ENCODE data around the gene HDHD3.

The HDHD3 gene

GRCh38 chr9:113352411-113352810 is 24.4 kb downstream of the HDHD3 start:
- Histone ChIP-seq H4K12ac (ENCODE audit: low read depth, low read length) (no peak overlapping the region), H2BK120ac (ENCODE audit: insufficient read depth, low read length, poor library complexity) (no peak overlapping the region), H2BK5ac (ENCODE audit: low read depth, low read length, poor library complexity) (no peak overlapping the region), H3K79me1 (ENCODE audit: low read length) (no peaks in the 10 kb centered on the region), H3K9me3 (ENCODE audit: insufficient read depth, low read depth, low read length) (no peaks in the 10 kb centered on the region), H4K91ac (ENCODE audit: low read depth, low read length) (no peak overlapping the region), H3K4me1 (ENCODE audit: control insufficient read depth in 1 of 2, insufficient read depth in 2 of 2, low read length in 2 of 2) (peaks cover 4 to 5% of the 10 kb centered on the region in 2 experiments), H2AK5ac (ENCODE audit: low read length) (no peak overlapping the region), H4K8ac (ENCODE audit: low read depth, low read length) (no peak overlapping the region), H3K9ac (ENCODE audit: low read length) (no peak overlapping the region), H3K4ac (ENCODE audit: low read depth, low read length) (no peak overlapping the region), H2BK12ac (ENCODE audit: low read length) (no peak overlapping the region), H3K4me2 (ENCODE audit: low read length) (no peak overlapping the region), H3K27me3 (ENCODE audit: insufficient read depth, low read length) (peaks cover 13% of the 10 kb centered on the region), H3K18ac (ENCODE audit: low read length) (no peak overlapping the region), H3K36me3 (ENCODE audit: control insufficient read depth in 1 of 2, insufficient read depth in 2 of 2, low read length in 2 of 2) (no peaks in the 10 kb centered on the region), H3K14ac (ENCODE audit: low read length) (no peak overlapping the region), H2AFZ (ENCODE audit: insufficient read depth, low read length, poor library complexity) (no peak overlapping the region), H3K4me3 (ENCODE audit: low read depth, low read length) (no peak overlapping the region), H3K27ac (ENCODE audit: low read depth, low read length) (no peak overlapping the region), H3K79me2 (ENCODE audit: control insufficient read depth, insufficient read depth, low read length, poor library complexity) (no peaks in the 10 kb centered on the region), H3K23ac (ENCODE audit: low read length) (no peak overlapping the region)
- WGBS (ENCODE audit: extremely low coverage, insufficient coverage, insufficient read length): no CpG with 5 or more reads among the region's 1 CpG
- no peak for DNase-seq

GRCh38 chr9:113352006-113352405 is 24.8 kb downstream of the HDHD3 start:
- Histone ChIP-seq H2AK5ac (ENCODE audit: low read length) (no peak overlapping the region), H3K4ac (ENCODE audit: low read depth, low read length) (no peak overlapping the region), H3K4me2 (ENCODE audit: low read length) (no peak overlapping the region), H4K91ac (ENCODE audit: low read depth, low read length) (no peak overlapping the region), H4K8ac (ENCODE audit: low read depth, low read length) (no peak overlapping the region), H3K27me3 (ENCODE audit: insufficient read depth, low read length) (peaks cover 13% of the 10 kb centered on the region), H4K12ac (ENCODE audit: low read depth, low read length) (no peak overlapping the region), H3K4me1 (ENCODE audit: control insufficient read depth in 1 of 2, insufficient read depth in 2 of 2, low read length in 2 of 2) (peaks cover 4 to 5% of the 10 kb centered on the region in 2 experiments), H3K9me3 (ENCODE audit: insufficient read depth, low read depth, low read length) (no peaks in the 10 kb centered on the region), H2BK120ac (ENCODE audit: insufficient read depth, low read length, poor library complexity) (no peak overlapping the region), H2BK12ac (ENCODE audit: low read length) (no peak overlapping the region), H3K18ac (ENCODE audit: low read length) (no peak overlapping the region), H3K9ac (ENCODE audit: low read length) (no peak overlapping the region), H3K27ac (ENCODE audit: low read depth, low read length) (no peak overlapping the region), H3K79me1 (ENCODE audit: low read length) (no peaks in the 10 kb centered on the region), H3K4me3 (ENCODE audit: low read depth, low read length) (no peak overlapping the region), H3K14ac (ENCODE audit: low read length) (no peak overlapping the region), H2BK5ac (ENCODE audit: low read depth, low read length, poor library complexity) (no peak overlapping the region), H3K79me2 (ENCODE audit: control insufficient read depth, insufficient read depth, low read length, poor library complexity) (no peaks in the 10 kb centered on the region), H3K36me3 (ENCODE audit: control insufficient read depth in 1 of 2, insufficient read depth in 2 of 2, low read length in 2 of 2) (no peaks in the 10 kb centered on the region), H3K23ac (ENCODE audit: low read length) (no peak overlapping the region), H2AFZ (ENCODE audit: insufficient read depth, low read length, poor library complexity) (no peak overlapping the region)
- no peak for DNase-seq
- WGBS (ENCODE audit: extremely low coverage, insufficient coverage, insufficient read length): no CpG with 5 or more reads among the region's 6 CpGs

- Histone ChIP-seq H4K12ac (ENCODE audit: low read depth, low read length) (no peak overlapping the region), H2BK5ac (ENCODE audit: low read depth, low read length, poor library complexity) (no peak overlapping the region), H3K4me3 (ENCODE audit: low read depth, low read length) (no peak overlapping the region), H3K18ac (ENCODE audit: low read length) (no peak overlapping the region), H3K14ac (ENCODE audit: low read length) (no peak overlapping the region), H2AFZ (ENCODE audit: insufficient read depth, low read length, poor library complexity) (no peak overlapping the region), H3K36me3 (ENCODE audit: control insufficient read depth in 1 of 2, insufficient read depth in 2 of 2, low read length in 2 of 2) (no peaks in the 10 kb centered on the region), H3K27me3 (ENCODE audit: insufficient read depth, low read length) (peaks cover 13% of the 10 kb centered on the region), H3K4me2 (ENCODE audit: low read length) (no peak overlapping the region), H3K9ac (ENCODE audit: low read length) (no peak overlapping the region), H4K8ac (ENCODE audit: low read depth, low read length) (no peak overlapping the region), H2AK5ac (ENCODE audit: low read length) (no peak overlapping the region), H3K27ac (ENCODE audit: low read depth, low read length) (no peak overlapping the region), H3K23ac (ENCODE audit: low read length) (no peak overlapping the region), H3K4ac (ENCODE audit: low read depth, low read length) (no peak overlapping the region), H3K79me1 (ENCODE audit: low read length) (no peaks in the 10 kb centered on the region), H4K91ac (ENCODE audit: low read depth, low read length) (no peak overlapping the region), H3K9me3 (ENCODE audit: insufficient read depth, low read depth, low read length) (no peaks in the 10 kb centered on the region), H2BK12ac (ENCODE audit: low read length) (no peak overlapping the region), H2BK120ac (ENCODE audit: insufficient read depth, low read length, poor library complexity) (no peak overlapping the region), H3K79me2 (ENCODE audit: control insufficient read depth, insufficient read depth, low read length, poor library complexity) (no peaks in the 10 kb centered on the region), H3K4me1 (ENCODE audit: control insufficient read depth in 1 of 2, insufficient read depth in 2 of 2, low read length in 2 of 2) (peaks cover 4 to 5% of the 10 kb centered on the region in 2 experiments)
- DNase-seq: no peak
- no CpG with 5 or more reads among the region's 6 CpGs for WGBS (ENCODE audit: extremely low coverage, insufficient coverage, insufficient read length)
Measured at GRCh38 chr9:113350937-113351336, 25.8 kb downstream of the HDHD3 start.

- Histone ChIP-seq H3K79me2 (ENCODE audit: control insufficient read depth, insufficient read depth, low read length, poor library complexity) (no peaks in the 10 kb centered on the region), H2AFZ (ENCODE audit: insufficient read depth, low read length, poor library complexity) (no peak overlapping the region), H3K36me3 (ENCODE audit: control insufficient read depth in 1 of 2, insufficient read depth in 2 of 2, low read length in 2 of 2) (no peaks in the 10 kb centered on the region), H2BK5ac (ENCODE audit: low read depth, low read length, poor library complexity) (no peak overlapping the region), H2BK12ac (ENCODE audit: low read length) (no peak overlapping the region), H3K4me1 (ENCODE audit: control insufficient read depth in 1 of 2, insufficient read depth in 2 of 2, low read length in 2 of 2) (peaks cover 4 to 5% of the 10 kb centered on the region in 2 experiments), H3K27me3 (ENCODE audit: insufficient read depth, low read length) (peaks cover 13% of the 10 kb centered on the region), H3K79me1 (ENCODE audit: low read length) (no peaks in the 10 kb centered on the region), H3K18ac (ENCODE audit: low read length) (no peak overlapping the region), H3K14ac (ENCODE audit: low read length) (no peak overlapping the region), H4K12ac (ENCODE audit: low read depth, low read length) (no peak overlapping the region), H3K9ac (ENCODE audit: low read length) (no peak overlapping the region), H2BK120ac (ENCODE audit: insufficient read depth, low read length, poor library complexity) (no peak overlapping the region), H3K4ac (ENCODE audit: low read depth, low read length) (no peak overlapping the region), H3K4me2 (ENCODE audit: low read length) (peak overlapping the region; percentile 88), H4K8ac (ENCODE audit: low read depth, low read length) (no peak overlapping the region), H4K91ac (ENCODE audit: low read depth, low read length) (no peak overlapping the region), H3K23ac (ENCODE audit: low read length) (no peak overlapping the region), H3K4me3 (ENCODE audit: low read depth, low read length) (no peak overlapping the region), H3K9me3 (ENCODE audit: insufficient read depth, low read depth, low read length) (no peaks in the 10 kb centered on the region), H2AK5ac (ENCODE audit: low read length) (no peak overlapping the region), H3K27ac (ENCODE audit: low read depth, low read length) (no peak overlapping the region)
- no peak for DNase-seq
- WGBS (ENCODE audit: extremely low coverage, insufficient coverage, insufficient read length): no CpG with 5 or more reads among the region's 14 CpGs
Measured at GRCh38 chr9:113350107-113350661, 26.6 kb downstream of the HDHD3 start.

Data from trophoblast cell (in vitro differentiated cells and primary cell).